HG03442 (cell line): ENCODE data around the gene IGFBP3.

Experiments
- ATAC-seq: cut with Tn5 transposase; IDR thresholded peaks from one replicate; pipeline ENCODE4 v1.9.1; 2021; ENCODE audit warnings: mild to moderate bottlenecking, moderate library complexity; ENCODE audit not compliant: unreplicated experiment

IGFBP3 gene

DNA sequence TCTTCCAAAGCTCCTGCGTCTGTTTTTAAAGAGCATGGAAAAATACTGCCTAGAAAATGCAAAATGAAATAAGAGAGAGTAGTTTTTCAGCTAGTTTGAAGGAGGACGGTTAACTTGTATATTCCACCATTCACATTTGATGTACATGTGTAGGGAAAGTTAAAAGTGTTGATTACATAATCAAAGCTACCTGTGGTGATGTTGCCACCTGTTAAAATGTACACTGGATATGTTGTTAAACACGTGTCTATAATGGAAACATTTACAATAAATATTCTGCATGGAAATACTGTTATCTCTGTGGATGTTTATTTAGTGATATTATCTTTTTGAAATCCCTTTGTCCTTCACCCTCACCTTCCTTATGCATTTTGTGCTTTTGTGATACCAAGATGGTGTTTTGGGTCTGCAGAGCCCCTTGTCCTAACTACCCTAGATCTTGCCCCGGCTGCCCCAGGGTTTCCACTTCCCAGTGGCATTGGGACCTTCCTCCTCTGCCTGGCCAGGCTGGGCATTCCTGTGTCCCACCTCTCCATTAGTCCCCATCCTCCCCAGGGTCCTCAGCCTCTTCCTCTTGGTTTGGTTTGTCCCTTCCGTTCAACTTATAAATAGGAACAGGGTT, 27.6 kb downstream of the IGFBP3 start:
- ATAC-seq, result no peak

DNA sequence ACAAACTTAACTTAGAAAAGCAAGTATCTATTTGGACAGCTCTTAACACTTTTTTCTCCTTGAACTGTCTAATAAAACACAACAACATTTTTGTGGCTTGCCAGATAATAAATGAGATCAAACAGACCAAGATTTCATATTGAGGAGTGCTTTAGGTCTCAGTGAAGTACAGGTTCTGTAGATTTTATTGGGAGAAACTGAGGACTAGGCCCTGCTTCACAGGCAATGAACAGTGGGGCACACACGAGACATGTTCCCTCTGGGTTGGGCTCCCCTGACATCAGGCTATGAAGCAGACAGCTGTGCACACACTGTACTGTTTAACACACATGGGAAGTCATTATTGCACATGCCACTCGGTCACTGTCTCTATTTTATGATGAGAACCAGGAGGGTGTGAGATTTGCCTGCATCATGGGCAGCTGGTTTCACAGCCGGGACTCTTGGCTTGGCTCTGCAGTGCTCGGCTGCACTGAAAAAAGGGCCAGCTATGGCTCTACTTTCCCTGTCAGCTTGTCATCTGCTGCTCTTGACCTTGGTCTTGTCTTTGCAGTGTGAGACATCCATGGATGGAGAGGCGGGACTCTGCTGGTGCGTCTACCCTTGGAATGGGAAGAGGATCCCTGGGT, 28.6 kb downstream of the IGFBP3 start:
- no peak for ATAC-seq

DNA sequence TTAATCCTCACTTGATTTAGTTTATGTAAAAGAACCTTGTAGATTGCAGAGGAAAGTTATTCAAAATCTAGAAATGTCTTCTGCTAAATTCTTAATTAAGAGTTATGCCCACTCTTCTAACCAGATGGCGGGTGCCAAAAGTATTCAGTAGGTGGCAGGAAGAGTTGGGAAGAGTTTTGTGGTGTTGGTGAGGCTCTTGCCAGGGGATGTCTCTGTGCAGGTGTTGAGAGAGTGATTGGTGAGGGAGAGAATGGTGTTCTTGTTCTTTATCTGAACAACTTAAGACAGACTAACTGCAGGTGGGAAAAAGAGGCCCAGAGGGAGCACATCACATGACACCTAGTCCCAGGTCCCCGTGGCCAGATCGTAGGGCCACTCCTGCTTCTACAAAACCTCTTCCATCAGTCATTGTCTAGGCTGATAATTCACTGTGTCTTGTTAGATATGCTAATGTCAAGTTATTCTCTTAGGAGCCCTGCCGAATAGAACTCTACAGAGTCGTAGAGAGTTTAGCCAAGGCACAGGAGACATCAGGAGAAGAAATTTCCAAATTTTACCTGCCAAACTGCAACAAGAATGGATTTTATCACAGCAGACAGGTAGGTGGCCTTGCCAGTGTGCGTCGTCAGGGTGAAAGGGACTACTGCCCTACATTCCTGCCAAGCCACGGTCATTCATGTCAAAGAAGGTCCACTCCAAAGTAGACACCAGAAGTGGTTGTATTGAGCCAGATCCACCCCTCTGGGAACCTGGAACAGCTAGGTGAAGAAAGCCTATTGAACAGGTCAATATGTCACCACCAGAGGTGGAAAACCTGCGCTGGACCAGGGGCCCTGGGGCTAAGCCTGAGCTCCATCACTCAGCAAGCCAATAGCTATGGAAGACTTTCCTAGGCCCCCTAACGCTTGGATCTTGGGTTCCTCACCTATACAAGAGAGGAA, 29.3 kb downstream of the IGFBP3 start:
- ATAC-seq, result no peak

DNA sequence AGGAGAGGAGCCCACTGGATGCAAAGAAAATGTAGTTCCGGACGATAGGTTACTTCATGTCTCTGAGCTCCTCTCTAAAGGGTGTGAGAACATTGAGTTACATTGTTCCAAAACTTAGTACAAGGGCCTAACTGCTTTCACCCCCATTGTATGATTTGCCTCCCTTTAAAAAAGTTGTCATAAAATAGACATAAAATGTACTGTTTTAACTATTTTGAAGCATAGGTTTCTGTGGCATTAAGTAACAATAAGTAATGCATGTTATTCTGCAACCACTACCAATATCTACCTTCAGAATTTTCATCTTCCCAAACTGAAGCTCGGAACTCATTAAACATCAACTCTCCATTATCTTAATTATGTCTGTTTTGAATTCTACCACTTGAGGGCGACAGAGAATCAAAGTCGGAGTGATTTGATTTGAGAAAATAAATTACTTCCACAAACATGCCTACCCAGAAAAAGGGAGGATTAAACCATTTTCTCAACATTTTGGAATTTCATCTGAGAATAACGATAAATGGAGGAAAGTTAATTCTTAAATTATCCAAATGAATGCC, 30.1 kb downstream of the IGFBP3 start:
- no peak for ATAC-seq

DNA sequence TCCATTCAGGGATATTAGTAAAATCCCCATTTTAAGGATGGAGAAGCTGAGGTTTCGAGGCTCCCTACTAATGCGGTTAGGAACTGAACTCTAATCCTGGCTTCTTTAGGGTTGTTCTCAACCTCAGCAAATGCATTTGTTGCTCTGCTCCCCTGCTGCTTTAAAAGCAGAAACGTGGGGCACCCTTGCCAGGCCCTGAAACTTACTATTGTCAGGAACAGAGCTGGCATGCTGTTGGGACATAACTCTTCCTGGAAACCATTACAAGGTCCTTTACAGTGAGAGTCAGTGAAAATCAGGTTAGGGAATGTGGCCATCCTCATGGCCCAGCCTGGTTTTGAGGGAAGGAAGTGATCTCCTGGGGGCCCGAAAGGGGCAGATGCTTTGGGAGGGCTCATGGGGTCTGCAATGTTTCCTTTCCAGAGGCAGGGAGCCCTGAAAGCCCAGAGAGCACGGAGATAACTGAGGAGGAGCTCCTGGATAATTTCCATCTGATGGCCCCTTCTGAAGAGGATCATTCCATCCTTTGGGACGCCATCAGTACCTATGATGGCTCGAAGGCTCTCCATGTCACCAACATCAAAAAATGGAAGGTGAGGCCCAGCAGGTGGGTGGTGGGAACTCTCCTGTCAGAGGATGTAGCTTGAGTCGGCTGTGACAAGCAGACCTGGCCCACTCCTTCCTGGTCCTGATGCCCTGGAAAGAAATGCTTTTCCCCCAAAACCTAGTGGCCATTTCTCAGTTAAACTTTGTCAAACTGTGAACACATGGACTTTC, 30.8 kb downstream of the IGFBP3 start:
- ATAC-seq, result no peak

- ATAC-seq, result no peak
Observed at GRCh38 chr7:45889367-45890067, 31.6 kb downstream of the IGFBP3 start.

GRCh38 chr7:45888993-45889366, 32.1 kb downstream of the IGFBP3 start:
- no peak for ATAC-seq

GRCh38 chr7:45888185-45888992, 32.7 kb downstream of the IGFBP3 start, which contains the start of gene IGFBP1:
Gene IGFBP1, plus strand, starts transcription at chr7:45888488. Its CDS starts 165 bp downstream, at chr7:45888653.
- ATAC-seq, result no peak

DNA sequence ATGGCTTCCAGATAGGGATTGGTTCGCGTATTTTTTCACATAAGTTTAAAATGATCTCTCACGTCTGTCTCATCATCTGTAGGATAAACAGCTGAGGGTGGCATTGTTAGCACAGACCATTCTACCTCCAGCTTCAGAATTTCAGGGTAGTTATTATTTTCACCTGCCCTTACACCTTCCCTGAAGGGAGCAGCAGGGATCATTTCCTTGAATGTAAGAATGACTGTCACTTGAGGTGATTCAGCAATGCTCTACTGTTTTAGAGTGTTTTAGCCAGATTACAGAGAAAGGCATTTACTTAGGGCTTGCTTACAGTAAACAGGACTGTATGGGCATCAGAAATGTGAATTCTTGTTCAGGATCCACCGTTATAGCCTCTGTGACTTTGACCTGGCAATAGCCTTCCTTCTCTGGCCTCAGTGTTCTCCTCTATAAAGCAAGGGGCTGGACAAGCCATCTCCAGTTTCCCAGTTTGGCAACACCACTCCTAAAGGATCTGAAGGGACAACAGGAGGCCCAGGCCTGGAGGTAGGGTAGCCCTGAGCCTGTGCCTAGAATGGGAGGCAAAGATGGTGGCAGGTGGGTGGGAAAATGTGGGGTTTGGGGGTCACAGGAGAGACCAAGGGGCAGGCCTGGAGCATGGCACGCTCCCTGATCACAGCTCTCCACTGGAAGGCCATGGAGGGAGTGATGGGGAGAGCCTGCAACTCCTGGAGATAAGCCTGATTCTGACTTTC, 34.0 kb downstream of the IGFBP3 start:
- no peak for ATAC-seq

DNA sequence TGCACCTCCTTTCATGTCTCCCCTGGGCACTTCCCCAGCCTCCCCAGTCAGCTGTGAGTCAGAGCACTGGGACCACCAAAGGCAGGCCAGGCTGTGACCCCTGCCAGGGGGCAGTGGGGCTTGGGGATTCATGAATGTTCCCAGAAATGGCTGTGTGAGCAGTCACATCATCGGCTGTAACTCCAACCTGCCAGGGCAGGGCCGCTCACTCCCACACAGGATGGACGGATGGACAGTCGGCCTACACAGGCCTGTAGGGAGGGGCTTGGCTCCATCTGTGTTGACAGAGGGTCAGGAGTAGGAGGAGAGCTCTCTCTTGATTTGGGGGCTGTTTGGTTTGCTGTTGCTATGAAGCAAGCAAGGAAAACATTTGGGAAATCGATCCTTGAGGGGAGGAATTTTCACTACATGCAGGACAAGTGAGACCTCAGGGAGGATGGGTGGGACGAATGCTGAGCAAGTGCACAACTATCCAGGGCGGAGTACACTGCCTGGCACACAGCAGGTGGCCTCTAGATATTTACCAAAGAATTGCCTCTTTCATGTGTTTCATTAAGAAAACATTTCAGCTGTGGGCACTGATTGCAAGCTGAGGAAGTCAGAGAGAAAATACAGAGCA, 35.7 kb downstream of the IGFBP3 start:
- no peak for ATAC-seq

DNA sequence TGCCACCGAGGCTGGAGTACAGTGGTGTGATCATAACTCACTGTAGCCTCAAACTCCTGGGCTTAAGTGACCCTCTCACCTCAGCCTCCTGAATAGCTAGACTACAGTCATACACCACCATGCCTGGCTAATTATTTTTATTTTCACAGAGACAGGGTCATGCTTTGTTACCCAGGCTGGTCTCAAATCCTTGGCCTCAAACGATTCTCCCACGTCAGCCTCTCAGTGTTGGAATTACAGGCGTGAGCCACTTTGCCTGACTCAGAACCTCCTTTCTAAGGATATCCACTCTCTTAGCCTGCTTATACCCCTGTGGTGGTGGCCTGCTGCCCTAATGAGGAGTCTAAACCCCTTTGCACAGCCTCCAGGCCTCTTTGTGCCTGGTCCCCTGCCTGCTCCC, 36.9 kb downstream of the IGFBP3 start:
- no peak for ATAC-seq

- no peak for ATAC-seq
Observed at GRCh38 chr7:45882465-45882810, 38.6 kb downstream of the IGFBP3 start.

DNA sequence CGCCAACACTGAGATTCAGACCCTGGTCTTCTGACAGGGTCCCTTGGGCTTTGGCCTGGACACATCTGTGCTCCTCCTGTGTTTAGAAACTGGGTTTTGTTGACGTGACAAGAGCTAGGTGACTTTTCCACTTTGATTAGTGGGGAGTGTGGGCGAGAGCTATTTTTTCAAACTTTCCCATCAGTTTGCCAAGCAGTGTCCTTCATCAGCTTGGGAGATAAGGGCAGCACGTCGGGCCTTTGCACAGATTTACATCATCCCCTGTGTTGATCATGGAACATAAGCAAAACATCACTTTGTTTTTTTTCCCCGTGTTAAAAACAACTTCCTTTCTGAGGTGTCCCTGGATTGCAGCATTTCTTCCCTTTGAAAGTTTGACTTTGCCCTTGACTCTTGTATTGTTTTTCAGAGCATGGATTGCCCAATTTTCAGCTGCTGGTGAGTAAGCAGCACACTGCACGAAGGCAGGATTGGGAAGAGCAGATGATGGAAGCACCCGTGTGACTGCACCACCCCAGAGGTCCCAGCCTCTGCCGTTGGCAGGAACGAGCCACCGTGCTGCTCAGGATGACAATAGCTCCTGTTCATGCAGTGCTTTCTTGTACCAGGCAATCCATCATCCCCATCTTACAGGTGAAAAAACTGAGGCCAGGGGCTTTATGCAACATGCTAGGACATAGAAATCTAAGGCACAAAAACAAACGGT, 39.2 kb downstream of the IGFBP3 start:
- ATAC-seq, result no peak

GRCh38 chr7:45881280-45881758, 39.8 kb downstream of the IGFBP3 start:
- ATAC-seq, result no peak

- no peak for ATAC-seq
Observed at GRCh38 chr7:45880433-45880860, 40.6 kb downstream of the IGFBP3 start.

DNA sequence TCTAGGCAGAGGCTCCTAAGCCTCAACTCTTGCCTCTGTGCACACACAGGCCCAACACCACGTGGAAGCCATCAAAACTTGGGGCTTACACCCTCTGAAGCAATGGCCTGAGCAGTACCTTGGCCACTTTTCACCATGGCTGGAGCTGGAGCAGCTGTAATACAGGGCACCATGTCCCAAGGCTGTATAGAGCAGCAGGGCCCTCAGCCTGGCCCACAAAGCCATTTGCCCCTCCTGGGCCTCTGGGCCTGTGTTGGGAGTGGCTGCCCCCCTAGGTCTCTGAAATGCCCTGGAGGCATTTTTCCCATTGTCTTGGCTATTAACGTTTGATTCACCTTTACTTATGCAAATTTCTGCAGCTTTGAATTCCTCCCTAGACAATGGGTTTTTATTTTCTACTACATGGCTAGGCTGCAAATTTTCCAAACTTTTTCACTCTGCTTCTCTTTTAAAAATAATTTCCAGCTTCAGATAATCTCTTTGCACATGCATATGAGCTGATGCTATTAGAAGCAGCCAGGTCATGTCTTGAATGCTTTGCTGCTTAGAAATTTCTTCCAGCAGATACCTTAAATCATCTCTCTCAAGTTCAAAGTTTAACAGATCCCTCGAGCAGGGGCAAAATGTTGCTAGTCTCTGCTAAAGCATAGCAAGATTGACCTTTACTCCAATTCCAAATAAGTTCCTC, 42.5 kb downstream of the IGFBP3 start:
- ATAC-seq, result no peak

- ATAC-seq, result no peak
Observed at GRCh38 chr7:45876519-45876918, 44.6 kb downstream of the IGFBP3 start.
